GM19372 (cell line): ENCODE measurements around the gene AGA.

Experiments used
- ATAC-seq: cut with Tn5 transposase; IDR thresholded peaks from one replicate; pipeline ENCODE4 v1.9.1; 2021; ENCODE audit warnings: mild to moderate bottlenecking, low read depth, moderate library complexity; ENCODE audit not compliant: unreplicated experiment

Gene AGA

GRCh38 chr4:177393236-177393635 is 49.0 kb downstream of the AGA start:
- no peak for ATAC-seq

- ATAC-seq, result no peak
Observed at GRCh38 chr4:177391953-177392352, 50.3 kb downstream of the AGA start.

GRCh38 chr4:177391287-177391686 is 51.0 kb downstream of the AGA start:
- no peak for ATAC-seq

GRCh38 chr4:177386278-177386815 is 55.9 kb downstream of the AGA start:
- no peak for ATAC-seq

- ATAC-seq, result no peak
Observed at GRCh38 chr4:177385576-177386277, 56.5 kb downstream of the AGA start.

GRCh38 chr4:177384856-177385397 is 57.3 kb downstream of the AGA start:
- ATAC-seq, result no peak

- no peak for ATAC-seq
Observed at GRCh38 chr4:177381762-177382310, 60.4 kb downstream of the AGA start.
